Tibial nerve (tissue), 4 donors: ENCODE results near the gene ZNF358. TPM values are rescaled to one million over a fixed set of nuclear protein-coding genes. Genes with fewer than 3 reads are reported as not detected.

Source experiments
- DNase-seq, 2 donors: peaks; one replicate each; pipeline ENCODE4 v3.0.0-alpha.2; 2019; ENCODE audit warnings: low spot score in 2 of 2
- H3K27ac ChIP-seq, 4 donors: fragments of 200-600 bp; sonication (generic) in 3 of 4; one replicate each; pipeline ENCODE4 v1.5.1; 2017 to 2019; ENCODE audit warnings: mild to moderate bottlenecking in 1 of 4
- H3K27me3 ChIP-seq, 2 donors: fragments of 200-600 bp; sonication (generic) in 1 of 2; one replicate each; pipeline versions ENCODE4 v1.5.1 to v1.6.0; 2017 to 2019
- H3K36me3 ChIP-seq, 3 donors: fragments of 200-600 bp; sonication (generic); one replicate each; pipeline ENCODE4 v1.5.1; 2018 to 2019
- H3K4me1 ChIP-seq, 4 donors: fragments of 200-600 bp; sonication (generic) in 3 of 4; one replicate each; pipeline ENCODE4 v1.5.1; 2017 to 2019
- H3K4me3 ChIP-seq, 4 donors: fragments of 200-600 bp; sonication (generic) in 3 of 4; one replicate each; pipeline ENCODE4 v1.5.1; 2017 to 2019; ENCODE audit warnings: mild to moderate bottlenecking in 1 of 4, moderate library complexity in 1 of 4
- H3K9me3 ChIP-seq, 4 donors: fragments of 200-600 bp; sonication (generic) in 3 of 4; one replicate each; pipeline ENCODE4 v1.5.1; 2017 to 2019
- CTCF ChIP-seq, 5 experiments: fragments of 200-600 bp in 3 of 5; fragments of 450-650 bp in 2 of 5; sonication (generic) in 3 of 5; IDR thresholded peaks; one replicate each; pipeline ENCODE4 v1.5.1; 2016 to 2019; ENCODE audit warnings: antibody characterized with exemption in 5 of 5, mild to moderate bottlenecking in 3 of 5, moderate library complexity in 2 of 5
- EP300 ChIP-seq, 2 donors: sonication (generic); formaldehyde crosslinking; IDR thresholded peaks; one replicate each; pipeline ENCODE4 v1.6.1; 2017; ENCODE audit warnings: antibody characterized with exemption in 2 of 2, mild to moderate bottlenecking in 1 of 2
- POLR2A ChIP-seq, 2 donors: fragments of 450-650 bp; IDR thresholded peaks; one replicate each; pipeline ENCODE4 v1.6.1; 2017; ENCODE audit warnings: antibody characterized with exemption in 2 of 2, mild to moderate bottlenecking in 2 of 2, moderate library complexity in 2 of 2
- WGBS, 2 donors: methylation state at CpG; one replicate each; pipeline ENCODE4 v1.1.5; 2018; 5-methylcytosine and 5-hydroxymethylcytosine counted together
- total RNA-seq, 4 donors: library from RNA; depleted of rRNA; stranded (reverse); fragments of >200 nt; gene quantifications; one replicate each; pipeline ENCODE4 v1.1.0, GENCODE V29; 2016

ZNF358 gene
- total RNA-seq, 4 donors from 2014 or later: 40.0 to 84.0 (median 69.2) TPM

- no peaks in the 10 kb centered on the region for H3K9me3 ChIP-seq
- no peak overlapping the region for H3K27ac ChIP-seq
- H3K36me3 ChIP-seq: no peaks in the 10 kb centered on the region
- H3K4me3 ChIP-seq: peak overlapping the region; percentile 18 to 57 (median 34)
- 1 to 3% methylated on average over 39 to 43 of the region's 93 CpGs for WGBS, 2 donors
- DNase-seq: no peak
- TF ChIP-seq EP300 (IDR thresholded peaks at IDR 0.05) (no peak), POLR2A (IDR thresholded peaks at IDR 0.05) (no peak), CTCF (IDR thresholded peaks at IDR 0.05) (no peak)
- H3K4me1 ChIP-seq: peaks cover 0 to 18% (median 9%) of the 10 kb centered on the region in 4 donors
- H3K27me3 ChIP-seq: peaks cover 0 to 58% of the 10 kb centered on the region in 2 donors
These were observed 15.0 kb upstream of the ZNF358 start for GRCh38 chr19:7500811-7501450.

GRCh38 chr19:7502552-7502951, 13.4 kb upstream of the ZNF358 start:
- H3K4me3 ChIP-seq: no peak overlapping the region
- no peak for DNase-seq
- no peak for TF ChIP-seq POLR2A (IDR thresholded peaks at IDR 0.05)
- no peak for TF ChIP-seq EP300 (IDR thresholded peaks at IDR 0.05)
- no peak for TF ChIP-seq CTCF (IDR thresholded peaks at IDR 0.05)
- H3K27ac ChIP-seq: no peak overlapping the region
- peaks cover 0 to 61% of the 10 kb centered on the region in 2 donors for H3K27me3 ChIP-seq
- H3K36me3 ChIP-seq: no peaks in the 10 kb centered on the region
- H3K4me1 ChIP-seq: peaks cover 0 to 25% (median 9%) of the 10 kb centered on the region in 4 donors
- no peaks in the 10 kb centered on the region for H3K9me3 ChIP-seq
- WGBS, 2 donors: 48 to 57% methylated on average over 2 of the region's 2 CpGs

GRCh38 chr19:7504684-7505083, 11.2 kb upstream of the ZNF358 start:
- DNase-seq: no peak
- no peak overlapping the region for H3K27ac ChIP-seq
- peaks cover 0 to 32% (median 9%) of the 10 kb centered on the region in 4 donors for H3K4me1 ChIP-seq
- TF ChIP-seq POLR2A (IDR thresholded peaks at IDR 0.05) (no peak), EP300 (IDR thresholded peaks at IDR 0.05) (no peak), CTCF (IDR thresholded peaks at IDR 0.05) (no peak)
- H3K4me3 ChIP-seq: no peak overlapping the region
- H3K9me3 ChIP-seq: no peaks in the 10 kb centered on the region
- no peaks in the 10 kb centered on the region for H3K36me3 ChIP-seq
- WGBS, 2 donors: 84 to 86% methylated on average over 6 of the region's 6 CpGs
- H3K27me3 ChIP-seq: peaks cover 0 to 61% of the 10 kb centered on the region in 2 donors

- 55 to 64% methylated on average over 19 of the region's 19 CpGs for WGBS, 2 donors
- TF ChIP-seq CTCF (IDR thresholded peaks at IDR 0.05): no peak
- no peak for TF ChIP-seq POLR2A (IDR thresholded peaks at IDR 0.05)
- no peak for TF ChIP-seq EP300 (IDR thresholded peaks at IDR 0.05)
- DNase-seq: no peak
- Histone ChIP-seq H3K36me3 (no peaks in the 10 kb centered on the region), H3K4me3 (no peak overlapping the region), H3K9me3 (no peaks in the 10 kb centered on the region), H3K27ac (no peak overlapping the region), H3K27me3 (peaks cover 0 to 57% of the 10 kb centered on the region in 2 donors), H3K4me1 (peaks cover 0 to 32% (median 9%) of the 10 kb centered on the region in 4 donors)
These were observed 10.6 kb upstream of the ZNF358 start for GRCh38 chr19:7505288-7505681.

GRCh38 chr19:7505682-7506384, 10.1 kb upstream of the ZNF358 start:
- 5 to 7% methylated on average over 11 to 22 of the region's 33 CpGs for WGBS, 2 donors
- Histone ChIP-seq H3K27ac (peak overlapping the region in 1 of 4 donors; percentile 27), H3K27me3 (peaks cover 0 to 51% of the 10 kb centered on the region in 2 donors), H3K36me3 (no peaks in the 10 kb centered on the region), H3K4me1 (peaks cover 0 to 28% (median 6%) of the 10 kb centered on the region in 4 donors), H3K9me3 (no peaks in the 10 kb centered on the region), H3K4me3 (peak overlapping the region in 2 of 4 donors; percentile 5 to 9)
- DNase-seq: no peak
- TF ChIP-seq POLR2A (IDR thresholded peaks at IDR 0.05) (no peak), CTCF (IDR thresholded peaks at IDR 0.05) (no peak), EP300 (IDR thresholded peaks at IDR 0.05) (no peak)
